Muscle of back (tissue), 11 donors: Measurements from ENCODE around the gene SIPA1L3. TPM values are rescaled to one million over a fixed set of nuclear protein-coding genes. Genes with fewer than 3 reads are reported as not detected.

Source experiments
- DNase-seq, 3 donors: peaks; one replicate each; pipeline versions ENCODE4 v3.0.0 to v3.0.0-alpha.2; 2013
- polyA plus RNA-seq, 10 donors: library from polyadenylated mRNA; unstranded; fragments of 120-200 nt; gene quantifications; one replicate each; pipeline ENCODE4 v1.2.1, GENCODE V29; 2013; ENCODE audit not compliant: insufficient read length in 10 of 10

Gene SIPA1L3
- polyA plus RNA-seq, 10 donors = 7.1 to 13.9 (median 9.5) TPM

GRCh38 chr19:37995346-37995745, 88.3 kb downstream of the SIPA1L3 start:
- no peak for DNase-seq

DNA sequence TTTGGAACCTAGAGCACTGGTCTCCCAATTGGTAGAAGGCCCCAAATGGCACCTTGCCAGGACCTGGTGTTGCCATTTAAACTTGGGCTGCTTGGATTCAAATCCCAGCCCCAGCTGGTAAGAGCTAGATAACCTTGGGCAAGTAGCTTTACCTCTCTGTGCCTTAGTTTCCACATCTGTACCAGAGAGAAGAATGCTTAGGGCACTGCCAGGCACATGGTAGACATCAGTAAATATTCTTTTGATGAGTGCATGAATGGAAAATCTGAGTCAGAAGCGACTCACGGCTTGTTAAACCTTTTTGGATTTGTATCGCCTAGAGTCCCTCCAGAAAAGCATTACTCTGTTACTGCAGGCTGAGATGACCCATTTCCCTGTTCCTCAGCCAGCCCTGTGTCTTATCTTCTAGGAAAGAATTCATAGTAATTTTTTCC, 90.9 kb downstream of the SIPA1L3 start:
- DNase-seq = peak; percentile 36 to 86 (median 66)

DNA sequence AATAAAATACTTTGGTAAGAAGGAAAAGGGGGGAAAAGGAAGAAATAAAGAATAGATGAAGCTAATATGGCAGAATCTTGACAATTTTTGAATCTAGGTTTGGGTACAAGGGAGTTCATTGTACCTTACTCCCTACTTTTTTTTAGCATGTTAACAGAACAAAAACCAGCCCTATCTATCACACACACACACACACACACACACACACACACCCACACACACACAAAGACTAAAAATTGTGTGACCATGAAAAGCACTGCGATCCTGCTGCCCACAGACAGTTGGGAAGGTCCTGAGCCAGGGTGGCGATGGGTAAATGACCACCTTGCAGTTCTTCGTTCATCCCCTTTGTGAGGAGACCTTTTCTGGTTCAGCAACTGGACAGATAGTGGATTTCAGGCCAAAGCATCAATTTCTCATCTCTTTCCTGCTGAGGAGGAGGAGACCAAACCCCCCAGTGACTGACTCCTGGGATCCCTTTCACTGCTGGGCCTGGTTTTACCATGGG, 91.8 kb downstream of the SIPA1L3 start:
- no peak for DNase-seq

DNA sequence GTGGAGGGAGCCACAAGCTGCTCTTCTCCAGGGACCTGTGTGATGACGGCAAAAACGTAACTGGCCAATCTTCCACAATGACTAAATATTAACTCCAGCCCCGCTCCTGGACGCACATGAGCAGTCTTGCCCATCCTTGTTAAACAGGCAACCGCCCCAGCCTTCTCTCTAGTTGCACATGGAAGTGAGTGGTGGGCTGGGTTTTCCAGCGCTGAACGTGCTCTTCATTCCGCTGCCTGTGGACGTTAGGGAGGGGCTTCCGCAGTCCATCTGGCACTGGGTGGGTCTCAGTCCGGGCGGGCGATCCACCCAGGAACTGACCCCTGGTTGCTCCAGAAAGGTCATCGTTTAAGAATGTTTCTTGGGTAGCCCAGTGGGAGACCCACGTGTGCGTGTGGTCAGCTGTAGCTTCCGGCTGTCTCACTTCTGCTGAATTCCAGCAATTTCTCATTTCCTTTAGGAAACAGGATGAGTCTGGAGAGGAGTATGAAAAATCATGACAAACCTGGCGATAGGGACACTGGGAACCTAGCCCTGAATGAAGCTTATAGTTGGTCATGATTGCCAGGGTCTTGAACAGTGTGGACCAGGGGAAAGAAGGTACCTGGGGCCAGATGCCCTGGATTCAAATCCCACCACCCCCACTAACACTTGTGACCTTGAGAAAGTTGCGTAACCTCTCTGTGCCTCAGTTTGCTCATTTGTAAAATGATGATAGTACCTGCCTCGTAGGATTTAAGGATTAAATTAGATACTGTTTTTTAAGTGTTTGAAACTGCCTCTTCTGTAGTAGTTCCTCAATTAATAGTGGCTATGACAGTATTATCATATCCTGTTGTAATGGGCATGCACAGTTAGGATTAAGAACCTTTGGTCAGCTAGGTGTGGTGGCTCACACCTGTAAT, 92.6 kb downstream of the SIPA1L3 start:
- peak; percentile 83 to 90 (median 87) for DNase-seq

DNA sequence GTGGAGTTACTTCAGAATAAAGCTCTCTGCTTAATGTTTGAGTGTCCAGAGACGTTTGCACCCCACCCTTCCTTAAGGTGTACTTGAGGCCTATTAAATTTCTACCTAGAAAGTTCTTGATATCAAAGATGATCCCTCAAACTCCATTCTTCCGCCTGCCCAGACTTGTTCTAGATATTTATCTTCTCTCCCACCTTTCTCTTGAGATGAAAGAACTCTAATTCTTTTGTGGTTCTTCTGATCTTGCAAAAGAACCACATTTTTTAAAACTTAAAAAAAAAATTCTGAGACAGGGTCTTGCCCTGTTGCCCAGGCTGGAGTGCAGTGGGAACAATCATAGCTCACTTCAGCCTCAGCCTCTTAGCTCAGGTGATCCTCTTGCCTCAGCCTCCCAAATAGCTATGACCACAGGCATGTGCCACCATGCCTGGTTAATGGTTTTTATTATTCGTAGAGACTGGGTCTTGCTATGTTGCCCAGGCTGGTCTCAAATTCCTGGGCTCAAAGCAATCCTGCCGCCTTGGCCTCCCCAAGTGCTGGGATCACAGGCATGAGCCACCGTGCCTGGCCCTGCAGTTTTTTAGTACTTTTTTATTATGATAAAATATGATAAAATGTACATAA, 94.3 kb downstream of the SIPA1L3 start:
- no peak for DNase-seq

GRCh38 chr19:38003438-38004185, 96.6 kb downstream of the SIPA1L3 start:
- peak; percentile 75 to 92 (median 78) for DNase-seq

DNA sequence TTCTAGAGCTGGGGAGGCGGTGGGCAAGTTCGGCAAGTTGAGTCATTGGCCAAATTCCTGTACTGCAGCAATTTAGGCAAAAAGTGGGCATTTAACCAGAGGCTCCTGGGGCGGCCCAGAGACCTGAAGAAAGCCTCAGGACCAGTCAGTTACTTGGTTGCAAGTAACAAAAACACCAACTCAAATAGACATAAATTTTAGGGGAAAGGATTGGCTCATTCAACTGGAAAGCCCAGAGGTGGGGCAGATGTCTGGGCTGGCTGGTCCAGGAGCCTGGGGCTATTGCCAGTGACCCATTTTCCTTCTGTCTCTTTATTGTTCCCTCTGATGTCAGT, 97.1 kb downstream of the SIPA1L3 start:
- DNase-seq = no peak

DNA sequence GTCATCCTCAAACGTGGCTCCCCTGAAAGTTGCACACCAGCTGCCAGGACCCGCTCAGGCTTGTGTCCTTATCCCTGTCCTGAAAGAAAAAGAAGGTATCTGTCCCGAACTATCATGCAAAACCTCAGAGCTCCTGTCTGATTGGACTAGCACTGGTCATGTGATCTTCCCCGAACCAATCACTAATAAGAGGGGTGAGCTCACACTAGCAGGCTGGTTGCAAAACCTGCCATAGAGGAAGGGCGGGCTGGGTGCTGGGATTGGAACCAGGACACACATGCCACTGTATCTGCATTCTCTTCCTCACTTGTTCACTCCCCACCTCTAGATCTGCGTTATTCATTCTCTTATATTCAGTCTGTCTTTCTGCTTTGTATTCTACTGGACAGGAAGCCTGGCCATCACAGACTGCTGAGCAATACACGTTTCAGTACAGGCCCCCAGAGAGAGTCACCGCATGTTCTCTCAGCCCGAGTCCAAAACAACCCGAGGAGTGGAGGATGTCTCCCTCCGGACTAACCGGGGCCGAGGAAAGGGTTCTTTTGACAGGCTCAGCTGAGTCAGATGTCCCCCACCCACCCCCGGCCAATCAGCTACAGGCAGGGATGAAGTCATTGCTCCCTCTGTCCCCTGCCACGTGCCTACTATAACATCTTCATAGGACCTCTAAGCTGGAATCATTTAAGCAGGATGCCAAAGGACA, 97.7 kb downstream of the SIPA1L3 start:
- DNase-seq = peak; percentile 92 to 97 (median 97)

DNA sequence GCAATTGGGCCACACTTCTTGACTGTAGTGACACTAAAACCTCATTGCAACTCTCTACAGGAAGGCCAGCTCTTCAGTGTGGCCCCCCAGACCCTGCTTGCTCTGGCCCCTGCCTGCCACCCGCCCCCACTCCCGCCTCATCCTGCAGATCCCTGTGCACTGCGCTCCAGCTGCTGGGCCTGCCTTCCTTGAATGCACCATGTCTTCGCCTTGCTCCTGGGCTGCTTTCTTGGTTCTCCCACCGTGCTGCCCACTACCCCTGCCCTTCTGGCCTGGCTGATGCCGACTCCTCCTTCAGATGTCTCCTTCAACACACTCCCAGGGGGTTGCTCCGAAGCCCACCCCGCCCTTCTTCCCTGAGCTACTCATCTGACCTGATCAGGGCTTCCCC, 98.2 kb downstream of the SIPA1L3 start:
- no peak for DNase-seq

- no peak for DNase-seq
Observed at GRCh38 chr19:38006361-38007045, 99.5 kb downstream of the SIPA1L3 start.

GRCh38 chr19:38009650-38010242, 102.7 kb downstream of the SIPA1L3 start:
- no peak for DNase-seq

GRCh38 chr19:38011426-38011825, 104.4 kb downstream of the SIPA1L3 start:
- no peak for DNase-seq

DNA sequence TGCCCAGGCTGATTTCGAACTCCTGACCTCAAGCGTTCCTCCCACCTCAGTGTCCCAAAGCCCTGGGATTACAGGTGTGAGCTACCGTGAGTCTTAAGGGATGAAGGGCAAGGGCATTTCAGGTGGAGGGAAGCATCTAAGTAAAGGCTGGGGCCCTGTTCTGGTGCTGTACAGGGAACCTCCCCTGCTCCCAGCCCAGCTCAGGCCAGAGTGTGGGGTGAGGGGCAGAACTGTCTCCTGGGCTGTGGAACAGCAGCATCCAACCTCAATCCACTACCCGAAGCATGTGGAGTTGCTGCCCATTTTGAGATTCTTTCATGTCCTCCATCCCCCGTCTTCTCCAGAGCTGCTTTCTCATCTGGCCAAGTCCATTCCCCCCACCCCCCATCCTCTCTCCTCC, 105.3 kb downstream of the SIPA1L3 start:
- no peak for DNase-seq

- no peak for DNase-seq
Observed at GRCh38 chr19:38012944-38013343, 105.9 kb downstream of the SIPA1L3 start.

DNA sequence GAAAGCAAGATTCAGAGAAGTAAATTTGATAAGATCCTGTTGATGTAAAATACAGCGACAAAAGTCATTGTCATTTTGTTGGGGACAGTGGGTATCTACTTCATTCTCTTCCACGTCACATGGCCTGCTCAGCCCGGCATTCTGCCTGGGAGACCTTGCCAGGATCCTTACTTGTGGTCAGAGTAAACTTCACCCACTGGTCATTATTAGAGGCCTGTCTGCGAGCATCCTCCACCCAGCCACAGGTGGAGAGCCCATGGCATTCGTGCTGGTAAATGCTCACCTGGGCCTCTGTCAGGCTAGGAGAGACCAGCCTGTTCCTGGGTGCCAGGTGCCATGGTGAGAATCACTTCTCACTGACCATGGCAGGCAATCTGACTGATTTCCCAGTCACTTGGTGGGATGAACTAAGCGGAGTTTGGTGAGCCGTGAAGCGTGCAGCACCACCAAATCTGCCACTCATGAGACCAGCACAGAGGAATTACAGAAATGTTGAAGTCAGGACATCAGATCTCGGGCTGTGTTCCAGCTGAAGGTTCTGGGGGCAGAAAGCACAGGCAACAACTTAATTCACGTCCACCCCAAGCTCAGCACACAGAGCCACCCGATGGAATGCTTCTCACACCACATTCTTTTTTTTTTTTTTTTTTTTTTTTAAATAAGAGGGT, 107.0 kb downstream of the SIPA1L3 start:
- no peak for DNase-seq

DNA sequence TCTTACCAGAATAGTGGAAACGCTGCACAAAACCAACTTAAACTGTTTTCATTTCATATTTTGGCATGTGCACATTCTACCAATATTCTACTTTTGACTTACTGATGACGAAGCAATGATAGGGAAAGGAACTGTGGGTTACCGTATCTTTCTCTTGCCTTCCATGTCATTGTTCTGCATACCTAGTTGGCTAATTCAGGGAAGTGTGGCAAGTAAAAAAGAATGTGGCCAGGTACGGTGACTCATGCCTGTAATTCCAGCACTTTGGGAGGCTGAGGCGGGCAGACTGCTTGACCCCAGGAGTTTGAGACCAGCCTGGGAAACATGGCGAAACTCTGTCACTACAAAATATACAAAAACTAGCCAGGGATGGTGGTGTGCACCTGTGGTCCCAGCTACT, 108.2 kb downstream of the SIPA1L3 start:
- DNase-seq = no peak

GRCh38 chr19:38015761-38016160, 108.8 kb downstream of the SIPA1L3 start:
- no peak for DNase-seq

DNA sequence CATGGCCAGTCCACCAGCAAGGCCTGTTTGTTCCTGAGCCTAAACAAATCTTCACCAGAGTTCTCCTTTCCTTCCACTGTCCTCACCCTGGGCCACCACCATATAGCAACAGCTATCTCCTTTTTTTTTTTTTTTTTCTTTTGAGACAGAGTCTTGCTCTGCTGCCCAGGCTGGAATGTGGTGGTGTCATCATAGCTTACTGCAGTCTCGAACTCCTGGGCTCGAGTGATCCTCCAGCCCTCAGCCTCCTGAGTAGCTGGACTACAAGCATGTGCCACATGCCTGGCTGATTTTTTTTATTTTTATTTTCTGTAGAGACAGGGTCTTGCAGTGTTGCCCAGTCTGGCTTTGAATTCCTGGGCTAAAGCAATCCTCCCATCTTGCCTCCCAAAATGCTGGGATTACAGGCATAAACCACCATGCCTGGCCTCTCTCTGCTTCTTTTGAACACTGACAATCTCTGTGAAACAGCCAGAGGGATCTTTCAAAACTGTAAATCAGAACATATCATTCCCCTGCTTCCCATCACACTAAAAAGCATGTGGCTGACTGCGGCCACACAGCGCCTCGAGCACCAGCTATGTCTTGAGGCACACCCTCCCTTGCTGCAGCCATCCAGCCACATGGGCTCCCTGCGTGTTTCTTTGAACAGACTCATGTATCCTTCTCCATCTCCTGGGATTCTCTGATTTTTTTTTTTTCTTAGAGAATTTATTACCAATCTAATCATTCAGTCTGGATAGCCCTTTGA, 110.6 kb downstream of the SIPA1L3 start:
- no peak for DNase-seq

DNA sequence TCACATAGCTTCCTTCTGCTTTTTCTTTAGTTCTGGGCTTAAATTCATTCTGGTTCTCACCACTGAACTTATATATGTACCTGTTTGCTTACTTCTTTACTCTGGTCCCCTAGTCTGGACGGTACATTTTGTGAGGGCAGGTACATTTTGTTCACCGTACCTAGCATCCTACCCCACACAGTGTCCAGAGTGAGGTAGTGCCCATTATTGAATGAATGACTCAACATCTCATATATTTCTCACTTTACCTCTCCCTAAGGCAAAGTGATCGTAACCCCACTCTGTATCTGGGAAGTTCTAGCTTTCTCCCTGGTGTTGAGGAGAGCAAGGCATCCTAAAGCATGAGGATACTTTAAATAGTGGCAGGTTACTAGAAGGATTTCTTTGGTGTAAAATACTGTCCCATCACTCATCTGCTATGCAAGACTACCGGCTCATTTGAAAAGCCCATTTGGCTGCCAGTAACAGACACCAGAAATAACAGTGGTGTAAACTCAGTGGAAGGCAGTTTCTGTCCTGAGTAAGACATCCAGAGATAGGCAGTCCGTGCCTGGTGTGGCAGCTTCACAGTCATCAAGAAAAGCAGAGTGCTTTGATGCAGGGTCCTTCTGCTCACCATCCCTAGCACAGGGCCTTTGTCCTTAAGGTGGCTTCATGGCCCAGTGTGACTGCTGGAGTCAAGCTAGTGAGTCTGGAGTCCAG, 111.8 kb downstream of the SIPA1L3 start:
- DNase-seq = no peak
